Erythroblast (primary cell): ENCODE data around the gene GAP43.

ENCODE experiments used
- GATA1 ChIP-seq: IDR thresholded peaks from 2 replicates; pipeline ENCODE4 v1.6.1; 2011; ENCODE audit warnings: low read depth, mild to moderate bottlenecking, control low read depth, low read length, moderate library complexity
- POLR2A ChIP-seq: IDR thresholded peaks from 2 replicates; pipeline ENCODE4 v1.6.1; 2011; ENCODE audit warnings: mild to moderate bottlenecking, low read length

- TF ChIP-seq POLR2A = no peak
- no peak for TF ChIP-seq GATA1
These were observed 5.7 kb upstream of the GAP43 start for GRCh38 chr3:115617591-115617990.
